Activated CD4-positive, alpha-beta T cell treated with anti-CD3 and anti-CD28 coated beads, Interleukin-2, amount 50 U/mL, for 48 hours (primary cell): ENCODE data around the gene CADM2.
"Not testable (repeated sequence)": the region's sequence is repeated elsewhere in the genome, so short reads cannot be mapped to it uniquely, and the experiment has no call there.

Source experiments
- DNase-seq, 2 experiments: peaks; one replicate each; pipeline ENCODE4 v3.0.0-alpha.2; 2020

Gene CADM2

GRCh38 chr3:85081191-85081906 lies 122.6 kb downstream of the CADM2 start:
- DNase-seq = no peak

- no peak for DNase-seq
Observed at GRCh38 chr3:85090495-85090894, 131.7 kb downstream of the CADM2 start.

- DNase-seq = no peak
Observed at GRCh38 chr3:85100316-85100715, 141.5 kb downstream of the CADM2 start.

GRCh38 chr3:85102781-85103180 lies 144.0 kb downstream of the CADM2 start:
- no peak for DNase-seq

- DNase-seq = no peak
Observed at GRCh38 chr3:85110393-85110792, 151.6 kb downstream of the CADM2 start.

- no peak for DNase-seq
Observed at GRCh38 chr3:85120879-85121278, 162.1 kb downstream of the CADM2 start.

- not testable (repeated sequence) for DNase-seq
Observed at GRCh38 chr3:85132864-85133263, 174.1 kb downstream of the CADM2 start.

- DNase-seq = not testable (repeated sequence)
Observed at GRCh38 chr3:85133691-85134420, 175.1 kb downstream of the CADM2 start.

- DNase-seq = no peak
Observed at GRCh38 chr3:85142626-85143025, 183.8 kb downstream of the CADM2 start.

GRCh38 chr3:85148036-85148435 lies 189.2 kb downstream of the CADM2 start:
- no peak for DNase-seq

- no peak for DNase-seq
Observed at GRCh38 chr3:85151555-85151954, 192.8 kb downstream of the CADM2 start.

- not testable (repeated sequence) for DNase-seq
Observed at GRCh38 chr3:85153279-85153678, 194.5 kb downstream of the CADM2 start.

GRCh38 chr3:85159376-85159775 lies 200.6 kb downstream of the CADM2 start:
- no peak for DNase-seq

- peak in 1 of 2 experiments; percentile 1 for DNase-seq
Observed at GRCh38 chr3:85161544-85161943, 202.8 kb downstream of the CADM2 start.

- DNase-seq = no peak
Observed at GRCh38 chr3:85162905-85163304, 204.1 kb downstream of the CADM2 start.

- no peak for DNase-seq
Observed at GRCh38 chr3:85164436-85164835, 205.6 kb downstream of the CADM2 start.

GRCh38 chr3:85167576-85167975 lies 208.8 kb downstream of the CADM2 start:
- no peak for DNase-seq

GRCh38 chr3:85170646-85171045 lies 211.9 kb downstream of the CADM2 start:
- no peak for DNase-seq

- DNase-seq = no peak
Observed at GRCh38 chr3:85171976-85172375, 213.2 kb downstream of the CADM2 start.

GRCh38 chr3:85176799-85177198 lies 218.0 kb downstream of the CADM2 start:
- no peak for DNase-seq

GRCh38 chr3:85182975-85183752 lies 224.4 kb downstream of the CADM2 start:
- DNase-seq = no peak

GRCh38 chr3:85185495-85185894 lies 226.7 kb downstream of the CADM2 start:
- DNase-seq = no peak

GRCh38 chr3:85189731-85190130 lies 230.9 kb downstream of the CADM2 start:
- DNase-seq = no peak

GRCh38 chr3:85193565-85193964 lies 234.8 kb downstream of the CADM2 start:
- DNase-seq = no peak
